Amygdala (tissue), 56 donors: ENCODE data around the gene BLOC1S4.

Experiments
- DNase-seq, 56 donors: peaks; one replicate each; lab custom pipeline; 2025; lab: John Stamatoyannopoulos, UW

BLOC1S4 gene

DNA sequence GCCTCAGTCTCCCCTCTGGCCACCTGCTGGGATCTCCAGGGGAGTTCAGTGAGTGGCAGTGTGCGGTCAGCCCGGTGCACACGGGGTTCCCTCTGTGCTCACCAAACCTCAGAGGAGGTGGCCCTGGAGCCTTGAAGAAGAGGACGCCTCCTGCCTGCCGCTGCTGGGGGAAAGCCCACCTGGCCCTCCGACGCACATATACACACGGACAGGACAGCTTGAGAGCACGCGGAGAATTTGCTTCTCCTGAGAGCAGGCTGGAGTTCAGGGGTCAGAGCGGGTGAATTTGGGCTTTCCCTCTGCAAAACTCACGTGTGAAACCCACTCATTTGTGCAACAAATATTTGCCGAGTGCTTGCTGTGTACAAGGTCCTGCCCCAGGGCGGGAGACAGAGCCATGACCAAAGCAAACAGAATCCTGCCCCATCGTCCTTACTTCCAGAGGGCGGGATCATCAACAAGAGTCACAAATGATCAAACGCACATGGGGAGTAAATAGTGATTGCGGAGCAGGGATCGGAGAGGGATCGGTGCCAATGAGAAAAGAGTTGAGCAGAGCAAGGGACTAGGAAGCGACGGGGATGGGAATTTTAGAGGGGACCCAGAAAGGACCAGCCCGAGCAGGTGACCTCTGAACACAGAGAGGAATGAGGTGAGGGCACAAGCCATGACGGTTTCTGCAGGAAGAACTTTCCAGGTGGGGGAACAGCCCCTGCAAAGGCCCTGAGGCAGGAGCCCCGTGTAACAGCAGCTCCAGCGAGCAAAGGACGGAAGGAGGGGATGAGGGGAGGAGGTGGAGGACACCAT, 17.6 kb downstream of the BLOC1S4 start:
- no peak for DNase-seq

DNA sequence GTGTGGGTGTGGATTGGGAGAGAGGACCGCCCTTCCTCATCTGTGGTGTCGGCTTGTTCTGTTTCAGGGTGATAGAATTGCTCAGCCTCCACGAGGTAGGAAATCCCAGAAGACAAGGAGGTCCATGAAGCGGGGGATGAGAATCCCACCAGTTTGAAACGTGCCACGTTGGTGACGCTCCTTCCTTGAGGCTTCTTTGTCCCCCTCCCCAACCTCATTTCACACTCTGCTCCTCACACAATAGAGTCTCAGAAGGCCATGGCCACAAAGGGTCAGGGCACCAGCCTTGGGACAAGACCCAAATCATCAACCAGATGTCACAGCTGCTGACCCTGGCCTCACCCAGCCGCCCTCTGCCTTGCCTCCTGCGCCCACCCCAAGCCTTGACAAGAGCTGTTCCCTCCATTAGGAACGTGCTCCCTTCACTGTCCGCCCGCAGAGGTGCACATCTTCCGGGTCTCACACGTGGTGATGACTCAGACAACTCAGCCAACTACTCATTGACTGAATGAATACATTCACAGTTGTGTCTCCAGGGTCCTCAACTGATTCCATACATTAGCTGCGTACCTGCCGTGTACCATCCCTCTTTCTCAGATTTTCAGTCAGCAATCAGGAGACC, 18.3 kb downstream of the BLOC1S4 start:
- DNase-seq: no peak

DNA sequence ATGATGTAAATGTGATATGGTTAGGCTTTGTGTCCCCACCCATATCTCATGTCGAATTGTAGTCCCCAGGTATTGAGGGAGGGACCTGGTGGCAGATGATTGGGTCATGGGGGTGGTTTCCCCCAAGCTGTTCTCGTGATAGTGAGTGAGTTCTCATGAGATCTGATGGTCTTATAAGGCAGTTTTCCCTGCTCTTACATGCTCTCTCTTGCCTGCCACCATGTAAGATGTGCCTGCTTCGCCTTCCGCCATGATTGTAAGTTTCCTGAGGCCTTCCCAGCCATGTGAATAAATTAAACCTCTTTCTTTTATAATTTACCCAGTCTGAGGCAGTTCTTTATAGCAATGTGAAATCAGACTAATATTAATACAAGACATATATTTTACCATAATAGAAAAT, 23.9 kb downstream of the BLOC1S4 start:
- DNase-seq: no peak

DNA sequence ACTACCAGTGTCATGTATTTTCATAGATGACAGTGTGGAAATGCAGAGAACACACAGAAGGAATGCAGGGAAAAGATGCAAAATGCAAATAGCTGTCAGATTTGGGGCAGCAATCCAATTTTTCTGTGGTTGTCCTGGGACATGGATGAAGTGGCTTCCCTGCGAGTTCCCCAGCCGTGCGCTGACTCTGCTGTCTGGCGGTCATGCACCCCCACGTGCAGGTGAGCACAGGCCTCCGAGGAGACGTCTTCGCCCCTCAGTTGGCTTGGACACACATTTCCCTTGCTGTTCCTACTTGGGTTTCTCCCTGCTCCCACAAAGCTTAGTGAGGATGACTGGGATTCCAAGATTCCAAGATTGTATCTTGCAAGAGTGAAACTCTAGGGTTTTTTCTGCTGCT, 24.4 kb downstream of the BLOC1S4 start:
- no peak for DNase-seq

DNA sequence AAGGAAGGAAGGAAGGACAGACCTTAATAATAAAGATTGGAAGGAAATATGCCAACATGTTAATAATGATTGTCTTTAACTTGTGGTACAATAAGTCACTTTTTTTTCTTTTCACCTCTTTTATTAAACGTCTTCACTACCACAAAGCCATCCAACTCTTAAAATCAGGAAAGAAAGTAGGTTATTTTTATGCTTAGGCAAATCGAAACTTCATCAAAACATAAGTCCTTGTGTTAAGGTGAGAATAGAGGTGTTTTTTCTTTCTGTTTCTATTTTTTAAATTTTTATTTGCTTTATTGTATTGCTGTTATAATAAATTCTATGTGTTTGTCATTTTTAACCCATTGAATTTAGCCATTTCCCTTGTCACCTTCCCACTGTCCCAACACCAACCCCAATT, 26.5 kb downstream of the BLOC1S4 start:
- no peak for DNase-seq

DNA sequence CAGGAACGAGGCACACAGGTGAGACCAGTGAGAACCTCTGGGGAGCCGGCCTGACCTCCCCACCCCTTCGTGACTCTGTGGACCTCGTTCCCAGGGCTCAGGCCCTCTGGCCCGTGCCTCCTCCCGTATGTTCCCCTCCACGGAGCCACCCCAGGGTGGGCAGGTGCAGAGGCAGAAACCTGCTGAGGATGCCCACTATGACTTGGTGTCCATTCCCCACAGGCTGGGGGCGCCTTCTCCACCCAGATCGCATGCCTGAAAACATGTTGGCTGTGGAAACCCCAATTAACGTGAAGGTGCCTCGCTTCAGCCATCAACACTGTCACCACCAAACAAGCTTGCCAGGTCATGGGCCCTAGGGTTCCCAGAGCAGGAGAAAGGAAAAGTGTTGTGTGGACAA, 27.0 kb downstream of the BLOC1S4 start:
- no peak for DNase-seq

DNA sequence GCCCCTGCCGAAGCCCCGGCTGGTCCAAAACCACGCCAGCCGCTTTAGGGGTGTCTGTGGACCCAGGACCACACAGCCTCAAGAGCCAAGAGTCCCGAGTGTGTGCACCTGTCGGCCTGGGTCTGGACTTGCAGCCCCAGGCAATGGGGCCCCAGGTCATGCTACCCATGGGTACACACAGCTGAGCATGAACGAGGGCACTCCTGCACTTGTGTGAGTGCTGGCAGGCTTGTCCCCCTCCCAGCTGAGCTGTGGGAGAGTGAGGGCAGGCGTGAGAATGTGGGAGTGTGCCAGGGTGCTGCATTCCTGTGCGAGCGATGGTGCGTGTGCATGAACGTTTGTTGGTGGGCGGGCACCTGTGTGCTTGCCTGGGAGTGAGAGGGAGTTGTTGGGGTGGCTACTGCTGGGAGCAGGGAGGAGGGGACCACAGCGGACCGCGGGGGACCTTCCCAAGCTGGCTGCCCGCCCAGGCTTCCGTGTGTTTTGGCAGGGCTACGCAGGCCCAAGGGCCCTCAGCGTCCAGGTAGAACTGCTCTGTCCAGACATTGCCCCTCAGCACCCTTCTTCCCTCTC, 30.8 kb downstream of the BLOC1S4 start:
- DNase-seq: no peak

DNA sequence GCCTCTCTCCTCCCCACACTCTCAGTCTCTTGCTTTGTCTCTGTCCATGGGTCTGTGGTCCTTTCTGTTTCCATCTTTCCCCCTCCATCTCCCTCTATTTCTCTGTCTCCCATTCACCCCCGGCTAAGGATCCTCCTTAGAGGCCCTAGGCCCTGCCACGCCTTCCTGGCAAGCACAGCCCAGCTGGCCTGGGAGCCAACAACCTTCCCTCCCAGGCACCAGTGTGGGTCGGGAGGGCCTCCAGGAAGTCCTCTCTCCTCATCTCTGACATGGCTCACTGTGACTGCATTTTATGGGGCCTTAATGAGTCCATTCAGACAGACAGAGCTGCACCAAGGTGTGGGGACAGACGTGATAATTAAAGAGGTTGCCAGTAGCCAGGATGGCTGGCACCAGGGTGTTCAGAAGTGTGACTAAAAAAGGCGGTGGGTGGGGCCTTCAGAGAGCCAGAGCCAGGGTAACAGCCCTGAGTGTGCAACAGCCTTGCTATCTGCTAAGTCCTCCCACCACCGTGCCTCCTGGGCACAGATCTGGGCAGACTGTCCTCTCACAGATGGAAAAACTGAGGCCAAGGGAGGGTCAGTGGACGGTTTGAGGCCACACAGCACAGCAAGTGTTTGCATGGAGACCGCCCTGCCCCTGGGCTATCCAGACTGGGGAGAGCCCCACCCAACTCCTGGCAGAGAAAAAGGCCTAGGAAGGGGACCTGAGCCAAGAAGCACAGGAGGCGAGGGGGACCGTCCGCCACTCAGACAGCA, 31.5 kb downstream of the BLOC1S4 start:
- no peak for DNase-seq

DNA sequence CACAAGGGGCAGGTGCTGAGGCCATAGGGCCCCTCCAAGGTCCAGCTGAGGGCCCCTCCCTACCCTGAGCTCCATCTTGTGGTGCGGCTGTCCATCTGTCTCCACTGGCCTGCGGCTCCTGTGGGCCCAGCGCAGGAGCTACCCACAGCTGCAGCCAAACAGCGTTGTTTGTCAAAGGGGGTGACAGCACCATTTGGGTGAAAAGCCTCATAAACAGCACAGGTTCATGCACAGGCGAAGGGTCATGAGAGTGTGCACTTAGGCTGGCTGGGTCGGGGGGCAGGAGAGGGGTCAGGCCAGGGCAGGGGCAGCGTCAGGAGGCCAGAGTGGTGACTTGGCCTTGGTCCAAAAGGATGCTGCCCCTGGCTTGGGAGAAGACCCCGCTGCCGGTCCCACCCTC, 32.3 kb downstream of the BLOC1S4 start:
- no peak for DNase-seq

DNA sequence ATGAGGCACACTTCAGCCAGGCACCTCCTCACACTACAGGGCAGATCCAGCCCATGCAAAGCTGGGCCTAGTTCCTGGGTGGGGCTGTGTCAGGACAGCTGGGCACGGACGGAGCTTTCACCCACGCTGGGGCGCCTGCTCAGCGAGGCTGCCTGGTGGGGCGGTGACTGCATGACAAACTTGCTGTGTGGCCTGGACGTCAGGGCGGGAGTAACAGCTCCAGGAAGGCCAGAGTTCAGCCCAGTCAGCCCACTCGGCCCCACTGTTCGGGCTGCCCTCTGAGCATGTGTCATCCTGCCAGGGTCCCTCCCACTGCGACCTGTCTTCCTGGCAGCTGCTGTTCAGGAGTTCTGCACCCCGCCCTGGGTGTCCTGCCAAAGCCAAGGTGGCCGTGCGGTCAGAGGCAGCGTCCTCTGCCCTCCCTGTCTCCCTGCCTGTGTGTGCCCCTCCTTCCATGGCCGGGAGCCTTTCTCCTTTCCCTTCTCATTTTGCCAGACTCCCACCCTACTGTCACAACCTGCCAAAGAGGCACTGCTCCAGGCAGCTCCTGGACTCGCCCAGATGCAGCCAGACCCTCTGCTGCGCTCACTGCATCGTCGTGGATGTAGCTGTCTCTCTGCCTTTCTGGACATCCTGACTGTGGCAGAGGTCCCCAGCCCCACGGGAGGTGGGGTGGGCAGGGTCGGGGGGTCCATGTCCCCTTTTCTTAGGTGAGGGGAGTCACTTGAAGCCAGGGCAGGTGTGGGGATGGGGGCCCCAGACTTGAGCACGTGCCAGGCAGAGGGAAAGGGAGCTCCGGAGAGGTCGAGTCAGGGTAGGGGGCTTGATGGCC, 33.6 kb downstream of the BLOC1S4 start:
- no peak for DNase-seq

DNA sequence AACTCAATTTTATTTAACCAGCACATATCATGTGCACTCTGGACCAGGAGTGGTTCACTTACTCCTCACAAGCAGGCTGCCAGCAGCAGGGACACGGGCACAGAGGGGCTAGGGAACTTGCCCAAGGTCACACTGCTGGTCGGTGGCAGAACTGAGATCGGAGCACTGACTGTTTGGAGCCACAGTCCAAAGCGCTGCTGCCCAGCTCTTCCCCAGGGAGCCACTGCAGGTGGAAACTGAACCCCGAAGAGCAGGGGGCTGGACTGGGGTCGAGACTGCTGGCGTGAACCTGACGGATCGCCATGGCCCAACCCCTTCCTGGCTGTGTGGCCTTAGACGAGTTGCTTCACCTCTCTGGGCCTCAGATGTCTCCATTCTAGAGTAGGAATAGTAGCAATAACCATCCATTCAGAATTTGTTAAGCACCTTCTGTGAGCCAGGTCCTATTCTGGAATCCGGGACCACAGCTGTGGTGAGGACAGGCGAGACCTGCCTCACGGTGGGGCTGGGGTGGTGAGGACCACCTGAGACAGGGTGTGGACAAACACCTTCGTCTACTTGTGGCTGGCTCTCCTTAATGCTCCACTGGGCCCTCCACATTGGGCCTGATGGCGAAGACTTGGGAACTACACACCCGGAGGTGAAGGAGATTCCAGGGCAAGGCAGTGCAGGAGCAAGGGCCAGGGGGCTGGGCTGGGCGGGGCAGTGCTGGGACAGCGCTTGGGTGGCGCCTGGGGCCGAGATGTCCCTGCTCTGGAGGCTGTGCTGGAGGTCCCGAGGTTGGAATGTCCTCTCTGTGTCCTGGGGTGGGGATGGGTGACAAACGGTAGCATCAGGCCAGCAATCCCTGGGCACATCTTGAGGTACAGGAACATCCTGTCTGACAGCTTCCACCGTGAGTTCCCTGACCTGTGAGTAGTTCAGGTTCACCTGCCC, 34.6 kb downstream of the BLOC1S4 start:
- no peak for DNase-seq

DNA sequence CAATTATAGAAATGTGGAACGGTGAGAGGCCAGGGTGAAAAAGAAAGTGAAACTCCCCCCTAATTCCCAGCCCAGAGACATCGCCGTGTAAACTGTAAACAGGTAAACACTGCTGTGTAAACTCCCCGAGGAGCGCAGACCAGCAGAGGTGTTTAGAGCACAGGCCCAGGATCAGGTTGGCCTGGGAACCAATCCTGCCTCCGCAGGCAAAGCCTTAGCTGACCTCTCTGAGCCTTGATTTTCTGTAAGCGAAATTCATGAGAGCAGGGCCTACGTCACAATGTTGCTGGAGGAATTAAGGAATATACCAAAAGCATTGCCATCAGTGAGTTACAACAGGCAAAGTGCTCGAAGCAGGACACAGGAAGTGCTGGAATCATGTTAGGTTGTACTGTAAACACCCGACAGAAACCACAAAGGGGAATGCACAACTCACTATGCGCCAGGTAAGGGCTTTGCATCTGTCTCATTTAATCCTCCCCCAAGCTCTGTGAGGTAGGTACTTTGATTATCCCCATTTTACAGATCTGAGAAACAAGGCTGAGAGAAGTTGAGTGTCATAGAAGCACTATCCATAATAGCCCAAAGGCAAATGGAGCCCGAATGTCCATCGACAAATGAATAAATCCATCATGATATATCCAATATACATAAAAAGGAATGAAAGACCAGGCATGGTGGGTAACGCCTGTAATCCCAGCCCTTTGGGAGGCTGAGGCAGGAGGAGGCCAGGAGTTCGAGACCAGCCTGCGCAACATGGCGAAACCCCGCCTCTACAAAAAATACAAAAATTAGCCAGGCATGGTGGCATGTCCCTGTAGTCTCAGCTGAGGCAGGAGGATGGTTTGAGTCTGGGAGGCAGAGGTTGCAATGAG, 35.9 kb downstream of the BLOC1S4 start:
- DNase-seq: no peak

DNA sequence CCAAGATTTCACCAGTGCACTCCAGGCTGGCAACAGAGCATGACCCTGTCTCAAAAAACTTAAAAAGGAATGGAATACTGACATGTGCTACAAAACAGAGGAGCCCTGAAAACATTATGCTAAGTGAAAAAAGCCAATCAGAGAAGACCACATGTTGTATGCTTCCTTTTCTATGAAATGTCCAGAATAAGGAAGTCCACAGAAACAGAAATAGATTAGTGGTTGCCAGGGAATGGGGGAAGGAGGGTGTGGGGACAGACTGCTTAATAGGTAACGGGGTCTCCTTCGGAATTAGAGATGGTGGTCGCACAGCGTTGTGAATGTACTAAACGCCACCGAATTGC, 36.5 kb downstream of the BLOC1S4 start:
- DNase-seq: no peak

DNA sequence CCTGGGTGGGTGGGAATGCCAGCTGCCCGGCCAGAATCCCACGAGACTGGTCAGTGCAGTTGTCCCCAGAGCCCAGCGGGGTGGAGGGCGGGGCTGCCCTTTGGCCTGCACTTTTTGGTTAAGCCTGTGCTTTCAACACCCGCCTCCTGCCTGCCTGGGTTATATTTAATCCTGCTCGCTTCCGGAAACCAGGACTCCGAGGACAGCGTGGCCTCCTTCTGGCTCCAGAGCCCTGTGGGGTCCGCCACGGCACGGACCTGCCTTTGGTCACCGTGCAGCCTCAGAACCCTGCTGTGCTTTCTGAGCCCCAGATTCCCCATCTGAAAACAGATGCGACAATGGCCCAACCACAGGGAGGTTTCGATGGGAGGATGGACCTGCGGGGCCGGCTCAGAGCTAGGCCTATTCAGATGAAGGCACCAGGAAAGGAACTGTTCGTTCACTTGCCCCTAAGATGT, 37.2 kb downstream of the BLOC1S4 start:
- peak in 7 of 56 donors; percentile 24 to 48 (median 33) for DNase-seq

DNA sequence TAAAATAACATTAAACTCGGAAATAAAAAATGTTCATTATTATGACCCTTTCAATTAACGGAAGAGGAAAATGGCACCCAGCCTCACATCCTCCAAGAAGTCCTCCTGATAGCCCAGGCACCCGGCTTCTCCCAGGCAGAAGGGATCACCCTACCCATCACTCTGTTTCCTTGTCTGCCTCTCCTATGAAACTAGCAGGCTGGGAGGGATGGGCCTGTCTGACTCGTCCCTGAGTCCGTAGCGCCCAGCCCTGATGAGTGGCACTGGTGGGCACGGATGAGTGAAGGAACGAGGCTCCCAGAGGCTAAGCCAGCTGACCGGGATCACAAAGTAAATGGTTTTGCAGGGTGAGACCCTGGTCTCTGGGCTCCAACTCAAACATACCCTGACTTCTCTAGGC, 37.9 kb downstream of the BLOC1S4 start:
- no peak for DNase-seq

DNA sequence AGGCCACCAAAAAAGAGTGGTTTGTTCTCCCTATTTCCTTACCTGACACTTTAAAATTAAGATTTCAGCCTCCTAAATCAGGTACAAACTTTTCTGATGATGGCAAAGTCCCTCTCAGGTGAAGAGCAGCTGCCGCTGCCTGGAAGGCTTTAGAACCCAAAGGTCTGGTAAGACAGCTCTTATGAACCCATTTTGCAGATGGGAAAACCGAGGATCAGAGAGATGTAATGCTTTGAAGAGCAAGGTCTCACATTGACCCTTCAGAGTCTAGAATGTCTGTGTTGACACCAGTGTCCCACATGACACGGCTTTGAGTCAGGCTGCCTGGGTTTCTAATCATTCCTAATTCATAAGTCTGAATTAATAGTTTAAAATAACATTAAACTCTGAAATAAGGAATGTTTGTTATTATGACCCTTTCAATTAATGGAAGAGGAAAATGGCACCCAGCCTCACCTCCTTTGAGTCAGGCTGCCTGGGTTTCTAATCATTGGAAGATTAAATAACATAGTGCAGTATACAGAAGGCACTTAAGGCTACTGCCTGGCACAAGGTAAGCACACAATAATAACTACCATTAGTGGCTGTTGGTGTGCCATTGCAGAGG, 38.6 kb downstream of the BLOC1S4 start:
- DNase-seq: no peak

DNA sequence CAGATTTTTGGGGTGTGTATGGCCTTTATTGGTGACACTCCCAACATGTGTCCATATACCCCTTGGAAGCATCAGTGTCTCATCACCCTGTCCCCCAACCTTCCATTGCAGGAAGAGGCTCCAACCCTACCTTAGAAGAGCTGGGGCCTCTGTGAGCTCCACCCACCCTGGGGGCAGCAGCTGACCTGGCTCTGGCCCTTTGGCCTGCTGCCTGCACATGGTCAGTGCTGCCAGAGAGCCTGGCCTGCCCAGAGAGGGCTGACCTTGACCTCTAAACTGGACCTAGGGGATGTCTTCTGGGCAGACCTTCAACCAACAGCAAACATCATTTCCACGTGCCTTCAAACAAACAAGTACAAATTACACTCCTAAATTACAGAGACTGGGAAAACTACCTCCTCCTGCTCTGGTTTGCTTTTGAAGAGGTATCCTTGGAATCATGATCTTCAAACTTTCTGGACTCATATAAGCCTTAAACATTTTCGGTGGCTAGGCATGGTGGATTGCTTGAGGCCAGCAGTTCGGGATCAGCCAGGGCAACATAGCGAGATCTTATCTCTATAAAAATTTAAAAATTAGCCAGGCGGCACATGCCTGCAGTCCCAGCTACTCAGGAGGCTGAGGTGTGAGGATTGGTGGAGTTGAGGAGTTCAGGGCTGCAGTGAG, 39.2 kb downstream of the BLOC1S4 start:
- no peak for DNase-seq
